GM23248 (cell line): Measurements from ENCODE around the gene CTXN3.

Source experiments
- EZH2 ChIP-seq: fragments of 200-600 bp; sonication (generic); IDR thresholded peaks from 2 replicates; pipeline ENCODE4 v1.6.1; 2018; ENCODE audit warnings: antibody characterized with exemption, mild to moderate bottlenecking; ENCODE audit not compliant: insufficient read depth, poor library complexity, severe bottlenecking
- EZH2phosphoT487 ChIP-seq: fragments of 200-600 bp; sonication (generic); IDR thresholded peaks from 2 replicates; pipeline ENCODE4 v1.6.1; 2018; ENCODE audit warnings: antibody characterized with exemption, moderate library complexity, mild to moderate bottlenecking, low read depth; ENCODE audit not compliant: insufficient read depth

GRCh38 chr5:127705120-127705892, 56.4 kb downstream of the CTXN3 start:
- TF ChIP-seq EZH2 (no peak), EZH2phosphoT487 (no peak)
